PC-9 (cell line): ENCODE measurements around the gene CPNE7.

Source experiments
- EZH2 ChIP-seq: fragments of 200-600 bp; sonication (generic); IDR thresholded peaks from 2 replicates; pipeline ENCODE4 v1.8.0; 2017; ENCODE audit warnings: antibody characterized with exemption, low read depth
- TF ChIP-seq, protein P1 (sequence below): fragments of 200-600 bp; sonication (generic); conservative IDR thresholded peaks from 2 replicates; pipeline ENCODE4 v1.6.1; 2017; ENCODE audit warnings: mixed run types, antibody characterized with exemption, mild to moderate bottlenecking, moderate library complexity

DNA sequence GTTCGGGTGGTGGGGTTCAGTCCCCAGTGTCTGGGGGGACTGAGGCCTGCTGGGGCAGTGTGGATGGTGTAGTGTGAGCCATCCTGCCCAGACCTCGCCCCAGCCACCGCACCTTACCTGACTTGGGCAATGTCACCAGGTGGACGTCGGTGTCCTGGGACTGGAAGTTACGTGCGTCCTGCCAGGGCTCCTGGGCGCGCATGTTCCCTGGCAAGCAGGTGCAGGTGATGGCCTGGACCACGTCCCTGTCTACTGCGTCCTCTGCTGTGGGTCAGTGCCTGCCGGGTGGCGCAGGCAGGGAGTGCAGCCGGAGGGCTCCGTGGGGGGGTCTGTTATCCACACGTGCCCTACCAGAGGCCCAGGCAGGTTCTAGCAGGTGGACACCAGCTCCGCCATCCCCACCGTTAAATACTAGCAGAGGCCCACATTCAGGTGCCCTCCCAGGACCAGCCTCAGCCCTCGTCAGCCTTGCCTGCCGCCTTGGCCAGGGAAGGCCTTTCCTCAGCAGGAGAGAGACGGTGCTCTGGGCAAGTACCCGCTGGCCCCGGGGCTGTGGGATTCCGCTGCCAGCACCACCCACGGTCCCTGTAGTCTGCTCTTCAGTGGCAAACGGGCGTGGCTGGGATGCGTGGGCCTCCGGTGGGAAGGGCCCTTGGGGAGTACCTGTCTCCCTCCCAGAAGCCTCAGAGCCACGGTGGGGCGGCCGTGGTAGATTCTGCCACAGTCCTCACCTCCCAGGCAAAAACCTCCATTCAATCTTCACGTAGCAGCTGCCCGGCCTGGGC lies 29.8 kb downstream of the CPNE7 start:
- TF ChIP-seq, protein P1, sequence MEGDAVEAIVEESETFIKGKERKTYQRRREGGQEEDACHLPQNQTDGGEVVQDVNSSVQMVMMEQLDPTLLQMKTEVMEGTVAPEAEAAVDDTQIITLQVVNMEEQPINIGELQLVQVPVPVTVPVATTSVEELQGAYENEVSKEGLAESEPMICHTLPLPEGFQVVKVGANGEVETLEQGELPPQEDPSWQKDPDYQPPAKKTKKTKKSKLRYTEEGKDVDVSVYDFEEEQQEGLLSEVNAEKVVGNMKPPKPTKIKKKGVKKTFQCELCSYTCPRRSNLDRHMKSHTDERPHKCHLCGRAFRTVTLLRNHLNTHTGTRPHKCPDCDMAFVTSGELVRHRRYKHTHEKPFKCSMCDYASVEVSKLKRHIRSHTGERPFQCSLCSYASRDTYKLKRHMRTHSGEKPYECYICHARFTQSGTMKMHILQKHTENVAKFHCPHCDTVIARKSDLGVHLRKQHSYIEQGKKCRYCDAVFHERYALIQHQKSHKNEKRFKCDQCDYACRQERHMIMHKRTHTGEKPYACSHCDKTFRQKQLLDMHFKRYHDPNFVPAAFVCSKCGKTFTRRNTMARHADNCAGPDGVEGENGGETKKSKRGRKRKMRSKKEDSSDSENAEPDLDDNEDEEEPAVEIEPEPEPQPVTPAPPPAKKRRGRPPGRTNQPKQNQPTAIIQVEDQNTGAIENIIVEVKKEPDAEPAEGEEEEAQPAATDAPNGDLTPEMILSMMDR: no peak
- TF ChIP-seq EZH2: no peak
